Right atrium auricular region (tissue), 2 donors: ENCODE results near the gene GIPC3. TPM values are rescaled to one million over a fixed set of nuclear protein-coding genes. Genes with fewer than 3 reads are reported as not detected.

Experiments
- DNase-seq: peaks from one replicate; pipeline ENCODE4 v3.0.0-alpha.2; 2019; ENCODE audit warnings: low spot score
- H3K27ac ChIP-seq, 2 donors: fragments of 200-600 bp; sonication (generic); 1 replicate in 1 of 2; 2 replicates in 1 of 2; pipeline ENCODE4 v1.5.1; 2016 to 2019
- H3K27me3 ChIP-seq, 2 donors: fragments of 200-600 bp; sonication (generic); one replicate each; pipeline versions ENCODE4 v1.5.1 to v1.6.0; 2017 to 2019
- H3K36me3 ChIP-seq: fragments of 200-600 bp; sonication (generic); one replicate; pipeline ENCODE4 v1.5.1; 2016
- H3K4me1 ChIP-seq, 2 donors: fragments of 200-600 bp; sonication (generic); one replicate each; pipeline versions ENCODE4 v1.5.1 to v1.6.0; 2017 to 2019
- H3K4me3 ChIP-seq, 2 donors: fragments of 200-600 bp; sonication (generic); 1 replicate in 1 of 2; 2 replicates in 1 of 2; pipeline ENCODE4 v1.5.1; 2017 to 2019; ENCODE audit warnings: mild to moderate bottlenecking in 1 of 2, moderate library complexity in 1 of 2
- H3K9me3 ChIP-seq, 2 donors: fragments of 200-600 bp; sonication (generic); one replicate each; pipeline ENCODE4 v1.5.1; 2019
- CTCF ChIP-seq, 2 donors: fragments of 200-600 bp; sonication (generic); IDR thresholded peaks; one replicate each; pipeline ENCODE4 v1.5.1; 2019; ENCODE audit warnings: antibody characterized with exemption in 2 of 2
- total RNA-seq, 2 donors: library from RNA; depleted of rRNA; stranded (reverse); fragments of >200 nt; gene quantifications; one replicate each; pipeline ENCODE4 v1.1.0, GENCODE V29; 2016

Gene GIPC3
- total RNA-seq, 2 donors from 2014 or later, result 0.96 to 1.5 TPM

- DNase-seq, result no peak
- no peaks in the 10 kb centered on the region for H3K36me3 ChIP-seq
Observed at GRCh38 chr19:3547767-3548282, 37.5 kb upstream of the GIPC3 start.

GRCh38 chr19:3548606-3549005 is 36.7 kb upstream of the GIPC3 start:
- no peak for TF ChIP-seq CTCF (IDR thresholded peaks at IDR 0.05)
- Histone ChIP-seq H3K36me3 (no peaks in the 10 kb centered on the region), H3K27me3 (no peaks in the 10 kb centered on the region), H3K4me3 (no peak overlapping the region), H3K9me3 (no peaks in the 10 kb centered on the region), H3K27ac (no peak overlapping the region), H3K4me1 (peaks cover 0 to 5% of the 10 kb centered on the region in 2 donors)
- DNase-seq, result no peak

More at GRCh38 chr19:3547767-3548282, 37.5 kb upstream of the GIPC3 start:
- H3K27me3 ChIP-seq, result no peaks in the 10 kb centered on the region
- no peak overlapping the region for H3K4me3 ChIP-seq
- H3K9me3 ChIP-seq, result no peaks in the 10 kb centered on the region
- TF ChIP-seq CTCF (IDR thresholded peaks at IDR 0.05), result no peak
- no peak overlapping the region for H3K27ac ChIP-seq
- peaks cover 0 to 5% of the 10 kb centered on the region in 2 donors for H3K4me1 ChIP-seq

GRCh38 chr19:3549816-3550215 is 35.5 kb upstream of the GIPC3 start:
- no peak for DNase-seq
- Histone ChIP-seq H3K36me3 (no peaks in the 10 kb centered on the region), H3K27ac (no peak overlapping the region), H3K4me3 (no peak overlapping the region), H3K4me1 (peaks cover 0 to 15% of the 10 kb centered on the region in 2 donors), H3K27me3 (no peaks in the 10 kb centered on the region), H3K9me3 (no peaks in the 10 kb centered on the region)
- TF ChIP-seq CTCF (IDR thresholded peaks at IDR 0.05), result no peak

GRCh38 chr19:3550947-3551791 is 34.1 kb upstream of the GIPC3 start:
- Histone ChIP-seq H3K4me1 (peaks cover 0 to 28% of the 10 kb centered on the region in 2 donors), H3K9me3 (no peaks in the 10 kb centered on the region), H3K27ac (no peak overlapping the region), H3K4me3 (no peak overlapping the region), H3K27me3 (no peaks in the 10 kb centered on the region), H3K36me3 (no peaks in the 10 kb centered on the region)
- DNase-seq, result no peak
- TF ChIP-seq CTCF (IDR thresholded peaks at IDR 0.05), result no peak

GRCh38 chr19:3551792-3552095 is 33.5 kb upstream of the GIPC3 start:
- Histone ChIP-seq H3K9me3 (no peaks in the 10 kb centered on the region), H3K27me3 (no peaks in the 10 kb centered on the region), H3K36me3 (no peaks in the 10 kb centered on the region), H3K4me1 (peaks cover 0 to 34% of the 10 kb centered on the region in 2 donors), H3K27ac (no peak overlapping the region), H3K4me3 (no peak overlapping the region)
- TF ChIP-seq CTCF (IDR thresholded peaks at IDR 0.05), result no peak
- DNase-seq, result no peak
